ENCODE results near the gene APRT. TPM values are rescaled to one million over a fixed set of nuclear protein-coding genes. Genes with fewer than 3 reads are reported as not detected.

APRT gene
- total RNA-seq, 1 donor from 2014 or later, result 53.4 TPM

DNA sequence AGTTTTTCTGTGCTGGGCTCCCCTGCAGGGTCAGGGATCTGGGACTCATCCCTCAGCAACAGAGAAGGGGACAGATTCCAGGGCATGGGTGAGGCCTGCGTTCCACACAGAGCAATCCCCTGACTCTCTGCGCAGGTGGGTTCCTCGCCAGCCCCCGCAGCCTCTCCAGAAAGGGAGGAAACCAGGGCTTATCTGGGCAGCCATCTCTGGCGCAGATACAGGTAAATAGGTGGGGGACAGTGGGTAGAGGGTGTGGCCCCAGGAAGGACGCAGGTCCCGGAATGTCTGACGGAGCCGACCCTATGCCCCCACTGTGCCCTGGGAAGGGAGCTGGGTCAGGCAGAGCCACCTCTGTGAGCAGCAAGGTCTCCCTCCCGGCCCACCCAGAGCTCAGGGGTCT is 49.9 kb downstream of the APRT start:
- H3K79me2 ChIP-seq (ENCODE audit: low read depth), result no peaks in the 10 kb centered on the region
- DNase-seq (ENCODE audit: low spot score), result no peak
- Mint-ChIP-seq H3K36me3 (no peaks in the 10 kb centered on the region), H3K9me3 (no peaks in the 10 kb centered on the region), H3K4me1 (peaks cover 14% of the 10 kb centered on the region), H3K4me3 (no peak overlapping the region), H3K27ac (no peak overlapping the region), H3K27me3 (ENCODE audit: insufficient read depth, low read depth) (no peaks in the 10 kb centered on the region)
- TF ChIP-seq EZH2phosphoT487 (IDR thresholded peaks at IDR 0.05) (no peak), EZH2 (IDR thresholded peaks at IDR 0.05) (no peak)
- TF ChIP-seq, protein P1, sequence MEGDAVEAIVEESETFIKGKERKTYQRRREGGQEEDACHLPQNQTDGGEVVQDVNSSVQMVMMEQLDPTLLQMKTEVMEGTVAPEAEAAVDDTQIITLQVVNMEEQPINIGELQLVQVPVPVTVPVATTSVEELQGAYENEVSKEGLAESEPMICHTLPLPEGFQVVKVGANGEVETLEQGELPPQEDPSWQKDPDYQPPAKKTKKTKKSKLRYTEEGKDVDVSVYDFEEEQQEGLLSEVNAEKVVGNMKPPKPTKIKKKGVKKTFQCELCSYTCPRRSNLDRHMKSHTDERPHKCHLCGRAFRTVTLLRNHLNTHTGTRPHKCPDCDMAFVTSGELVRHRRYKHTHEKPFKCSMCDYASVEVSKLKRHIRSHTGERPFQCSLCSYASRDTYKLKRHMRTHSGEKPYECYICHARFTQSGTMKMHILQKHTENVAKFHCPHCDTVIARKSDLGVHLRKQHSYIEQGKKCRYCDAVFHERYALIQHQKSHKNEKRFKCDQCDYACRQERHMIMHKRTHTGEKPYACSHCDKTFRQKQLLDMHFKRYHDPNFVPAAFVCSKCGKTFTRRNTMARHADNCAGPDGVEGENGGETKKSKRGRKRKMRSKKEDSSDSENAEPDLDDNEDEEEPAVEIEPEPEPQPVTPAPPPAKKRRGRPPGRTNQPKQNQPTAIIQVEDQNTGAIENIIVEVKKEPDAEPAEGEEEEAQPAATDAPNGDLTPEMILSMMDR (IDR thresholded peaks at IDR 0.05), result no peak
- H3K9ac ChIP-seq, result no peak overlapping the region
- no peaks in the 10 kb centered on the region for H3K36me3 ChIP-seq
- H3F3A ChIP-seq (ENCODE audit: low read depth), result peaks cover 25% of the 10 kb centered on the region
- no peaks in the 10 kb centered on the region for H3K9me3 ChIP-seq (ENCODE audit: low read depth)
- no peak overlapping the region for H3K4me3 ChIP-seq
- H3K4me2 ChIP-seq, result no peak overlapping the region
- no peak overlapping the region for H3K27ac ChIP-seq
- H2AFZ ChIP-seq (replicated peaks), result no peak overlapping the region
- H4K20me1 ChIP-seq (ENCODE audit: low read depth), result no peaks in the 10 kb centered on the region
- no peaks in the 10 kb centered on the region for H3K27me3 ChIP-seq
- peaks cover 22% of the 10 kb centered on the region for H3K4me1 ChIP-seq

DNA sequence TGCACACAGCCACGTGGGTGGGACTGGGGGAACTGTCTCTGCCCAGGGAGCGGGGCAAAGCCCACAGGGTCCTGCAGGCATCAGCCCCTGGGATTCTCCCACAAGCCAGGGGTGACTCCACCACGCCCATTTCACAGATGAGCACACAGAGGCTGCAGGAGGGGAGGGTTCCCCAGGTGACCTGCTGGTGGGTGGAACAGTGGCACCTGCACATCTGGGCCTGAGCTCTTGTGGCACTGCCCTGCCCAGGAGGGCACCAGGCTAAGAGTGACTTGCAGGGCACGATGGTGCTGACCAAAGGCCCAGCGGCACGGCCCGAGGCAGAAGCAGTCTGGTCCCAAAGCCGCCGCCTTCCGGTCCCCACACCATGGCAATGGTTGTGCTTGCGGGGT is 50.6 kb downstream of the APRT start:
- no peaks in the 10 kb centered on the region for H3K79me2 ChIP-seq (ENCODE audit: low read depth)
- H3F3A ChIP-seq (ENCODE audit: low read depth), result peaks cover 25% of the 10 kb centered on the region
- Mint-ChIP-seq H3K27me3 (ENCODE audit: insufficient read depth, low read depth) (no peaks in the 10 kb centered on the region), H3K27ac (no peak overlapping the region), H3K9me3 (no peaks in the 10 kb centered on the region), H3K4me1 (peaks cover 13% of the 10 kb centered on the region), H3K36me3 (no peaks in the 10 kb centered on the region), H3K4me3 (no peak overlapping the region)
- no peak overlapping the region for H3K27ac ChIP-seq
- no peaks in the 10 kb centered on the region for H3K27me3 ChIP-seq
- no peak overlapping the region for H3K4me3 ChIP-seq
- H4K20me1 ChIP-seq (ENCODE audit: low read depth), result no peaks in the 10 kb centered on the region
- H2AFZ ChIP-seq (replicated peaks), result no peak overlapping the region
- DNase-seq (ENCODE audit: low spot score), result no peak
- TF ChIP-seq, protein P1 (IDR thresholded peaks at IDR 0.05), result no peak
- no peaks in the 10 kb centered on the region for H3K36me3 ChIP-seq
- H3K9me3 ChIP-seq (ENCODE audit: low read depth), result no peaks in the 10 kb centered on the region
- peaks cover 22% of the 10 kb centered on the region for H3K4me1 ChIP-seq
- H3K4me2 ChIP-seq, result no peak overlapping the region
- H3K9ac ChIP-seq, result no peak overlapping the region

DNA sequence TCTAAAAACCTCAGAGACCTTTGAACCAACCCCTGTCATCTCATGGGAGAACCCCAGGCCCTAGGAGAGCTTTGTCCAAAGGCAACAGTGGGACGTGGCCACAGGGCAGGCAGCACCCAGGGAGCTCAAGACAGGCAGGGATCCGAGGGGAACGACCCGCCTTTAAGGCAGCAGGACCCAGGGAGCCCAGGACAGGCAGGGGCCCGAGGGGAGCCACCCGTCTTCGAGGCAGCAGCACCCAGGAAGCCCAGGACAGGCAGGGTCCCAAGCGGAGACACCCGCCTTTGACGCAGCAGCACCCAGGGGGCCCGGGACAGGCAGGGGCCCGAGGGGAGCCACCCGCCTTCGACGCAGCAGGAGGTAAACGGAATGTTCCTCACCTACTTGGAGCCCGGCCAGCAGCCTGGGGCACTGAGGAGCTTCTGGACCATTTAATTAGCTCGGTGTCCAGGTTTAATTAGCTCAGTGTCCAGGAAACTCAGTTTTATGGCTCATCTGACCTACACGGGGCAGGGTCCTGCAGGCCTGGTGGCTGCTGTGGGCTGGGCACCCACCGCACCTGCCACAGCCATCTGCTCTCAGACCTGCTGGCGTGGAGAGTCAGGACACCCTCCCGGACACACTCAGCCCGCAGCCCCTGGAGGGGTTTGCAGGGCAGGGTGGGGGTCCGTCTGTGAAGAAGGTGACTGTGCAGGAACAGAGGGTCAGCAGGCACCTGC is 51.1 kb downstream of the APRT start:
- H3K4me2 ChIP-seq, result no peak overlapping the region
- Mint-ChIP-seq H3K4me3 (no peak overlapping the region), H3K36me3 (no peaks in the 10 kb centered on the region), H3K9me3 (no peaks in the 10 kb centered on the region), H3K27me3 (ENCODE audit: insufficient read depth, low read depth) (no peaks in the 10 kb centered on the region), H3K4me1 (peaks cover 13% of the 10 kb centered on the region), H3K27ac (peak overlapping the region; percentile 66)
- no peak for TF ChIP-seq EZH2 (IDR thresholded peaks at IDR 0.05)
- TF ChIP-seq, protein P1 (IDR thresholded peaks at IDR 0.05), result no peak
- no peak for TF ChIP-seq EZH2phosphoT487 (IDR thresholded peaks at IDR 0.05)
- no peak for DNase-seq (ENCODE audit: low spot score)
- H3K9me3 ChIP-seq (ENCODE audit: low read depth), result no peaks in the 10 kb centered on the region
- peaks cover 22% of the 10 kb centered on the region for H3K4me1 ChIP-seq
- H2AFZ ChIP-seq (replicated peaks), result no peak overlapping the region
- H3F3A ChIP-seq (ENCODE audit: low read depth), result peaks cover 25% of the 10 kb centered on the region
- no peak overlapping the region for H3K9ac ChIP-seq
- H3K27me3 ChIP-seq, result no peaks in the 10 kb centered on the region
- no peaks in the 10 kb centered on the region for H3K36me3 ChIP-seq
- H4K20me1 ChIP-seq (ENCODE audit: low read depth), result no peaks in the 10 kb centered on the region
- H3K4me3 ChIP-seq, result no peak overlapping the region
- no peaks in the 10 kb centered on the region for H3K79me2 ChIP-seq (ENCODE audit: low read depth)
- no peak overlapping the region for H3K27ac ChIP-seq

Data from neural progenitor cell (in vitro differentiated cells).